Measurements from ENCODE around the gene CEP72. TPM values are rescaled to one million over a fixed set of nuclear protein-coding genes. Genes with fewer than 3 reads are reported as not detected.

CEP72 gene
- total RNA-seq, 2 donors from 2014 or later, result 35.6 to 36.5 TPM

GRCh38 chr5:570886-571285 lies 41.3 kb upstream of the CEP72 start:
- 88 to 89% methylated on average over 6 to 8 of the region's 8 CpGs for WGBS, 2 experiments (ENCODE audit: insufficient coverage in 1 of 2, insufficient read length in 1 of 2)
- Mint-ChIP-seq H3K27me3 (ENCODE audit: insufficient read depth) (peaks cover 35% of the 10 kb centered on the region), H3K36me3 (ENCODE audit: low read depth) (no peaks in the 10 kb centered on the region), H3K4me3 (no peak overlapping the region), H3K9me3 (peaks cover 9% of the 10 kb centered on the region), H3K27ac (no peak overlapping the region), H3K4me1 (peaks cover 4% of the 10 kb centered on the region)
- Histone ChIP-seq H3K9me3 (ENCODE audit: control insufficient read depth, low read length) (peaks cover 7% of the 10 kb centered on the region), H3K4me1 (ENCODE audit: control insufficient read depth, insufficient read depth, low read length) (no peaks in the 10 kb centered on the region), H3K36me3 (ENCODE audit: control insufficient read depth, insufficient read depth, low read length) (no peaks in the 10 kb centered on the region), H3K9ac (ENCODE audit: extremely low read depth, low read length, poor library complexity, severe bottlenecking) (no peak overlapping the region), H3K27me3 (ENCODE audit: control insufficient read depth, insufficient read depth, low read length, poor library complexity, severe bottlenecking) (peaks cover 5% of the 10 kb centered on the region), H3K4me3 (ENCODE audit: low read length) (no peak overlapping the region), H3K27ac (ENCODE audit: low read depth, low read length) (no peak overlapping the region)
- peak; percentile 39 for DNase-seq
- TF ChIP-seq, protein P1, sequence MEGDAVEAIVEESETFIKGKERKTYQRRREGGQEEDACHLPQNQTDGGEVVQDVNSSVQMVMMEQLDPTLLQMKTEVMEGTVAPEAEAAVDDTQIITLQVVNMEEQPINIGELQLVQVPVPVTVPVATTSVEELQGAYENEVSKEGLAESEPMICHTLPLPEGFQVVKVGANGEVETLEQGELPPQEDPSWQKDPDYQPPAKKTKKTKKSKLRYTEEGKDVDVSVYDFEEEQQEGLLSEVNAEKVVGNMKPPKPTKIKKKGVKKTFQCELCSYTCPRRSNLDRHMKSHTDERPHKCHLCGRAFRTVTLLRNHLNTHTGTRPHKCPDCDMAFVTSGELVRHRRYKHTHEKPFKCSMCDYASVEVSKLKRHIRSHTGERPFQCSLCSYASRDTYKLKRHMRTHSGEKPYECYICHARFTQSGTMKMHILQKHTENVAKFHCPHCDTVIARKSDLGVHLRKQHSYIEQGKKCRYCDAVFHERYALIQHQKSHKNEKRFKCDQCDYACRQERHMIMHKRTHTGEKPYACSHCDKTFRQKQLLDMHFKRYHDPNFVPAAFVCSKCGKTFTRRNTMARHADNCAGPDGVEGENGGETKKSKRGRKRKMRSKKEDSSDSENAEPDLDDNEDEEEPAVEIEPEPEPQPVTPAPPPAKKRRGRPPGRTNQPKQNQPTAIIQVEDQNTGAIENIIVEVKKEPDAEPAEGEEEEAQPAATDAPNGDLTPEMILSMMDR (conservative IDR thresholded peaks at IDR 0.05), result no peak

GRCh38 chr5:571791-572190 lies 40.3 kb upstream of the CEP72 start:
- Mint-ChIP-seq H3K4me1 (peaks cover 4% of the 10 kb centered on the region), H3K36me3 (ENCODE audit: low read depth) (no peaks in the 10 kb centered on the region), H3K9me3 (peaks cover 15% of the 10 kb centered on the region), H3K27ac (no peak overlapping the region), H3K4me3 (no peak overlapping the region), H3K27me3 (ENCODE audit: insufficient read depth) (peaks cover 34% of the 10 kb centered on the region)
- Histone ChIP-seq H3K4me3 (ENCODE audit: low read length) (no peak overlapping the region), H3K27me3 (ENCODE audit: control insufficient read depth, insufficient read depth, low read length, poor library complexity, severe bottlenecking) (no peaks in the 10 kb centered on the region), H3K9me3 (ENCODE audit: control insufficient read depth, low read length) (peaks cover 8% of the 10 kb centered on the region), H3K36me3 (ENCODE audit: control insufficient read depth, insufficient read depth, low read length) (no peaks in the 10 kb centered on the region), H3K9ac (ENCODE audit: extremely low read depth, low read length, poor library complexity, severe bottlenecking) (no peak overlapping the region), H3K27ac (ENCODE audit: low read depth, low read length) (no peak overlapping the region), H3K4me1 (ENCODE audit: control insufficient read depth, insufficient read depth, low read length) (no peaks in the 10 kb centered on the region)
- DNase-seq, result peak; percentile 26
- 95% methylated on average over 10 to 13 of the region's 13 CpGs for WGBS, 2 experiments (ENCODE audit: insufficient coverage in 1 of 2, insufficient read length in 1 of 2)
- TF ChIP-seq, protein P1 (conservative IDR thresholded peaks at IDR 0.05), result no peak

GRCh38 chr5:572398-573019 lies 39.6 kb upstream of the CEP72 start:
- Mint-ChIP-seq H3K36me3 (ENCODE audit: low read depth) (no peaks in the 10 kb centered on the region), H3K4me3 (no peak overlapping the region), H3K27ac (no peak overlapping the region), H3K4me1 (peaks cover 4% of the 10 kb centered on the region), H3K9me3 (peaks cover 20% of the 10 kb centered on the region), H3K27me3 (ENCODE audit: insufficient read depth) (peaks cover 33% of the 10 kb centered on the region)
- no peak overlapping the region for H3K27ac ChIP-seq (ENCODE audit: low read depth, low read length)
- DNase-seq, result peak; percentile 27
- TF ChIP-seq, protein P1 (conservative IDR thresholded peaks at IDR 0.05), result no peak
- H3K9ac ChIP-seq (ENCODE audit: extremely low read depth, low read length, poor library complexity, severe bottlenecking), result no peak overlapping the region
- H3K27me3 ChIP-seq (ENCODE audit: control insufficient read depth, insufficient read depth, low read length, poor library complexity, severe bottlenecking), result no peaks in the 10 kb centered on the region
- H3K9me3 ChIP-seq (ENCODE audit: control insufficient read depth, low read length), result peaks cover 15% of the 10 kb centered on the region
- 81 to 86% methylated on average over 11 to 14 of the region's 14 CpGs for WGBS, 2 experiments (ENCODE audit: insufficient coverage in 1 of 2, insufficient read length in 1 of 2)
- H3K4me1 ChIP-seq (ENCODE audit: control insufficient read depth, insufficient read depth, low read length), result no peaks in the 10 kb centered on the region
- no peak overlapping the region for H3K4me3 ChIP-seq (ENCODE audit: low read length)
- H3K36me3 ChIP-seq (ENCODE audit: control insufficient read depth, insufficient read depth, low read length), result no peaks in the 10 kb centered on the region

Data from endodermal cell (in vitro differentiated cells).